CD4-positive, alpha-beta T cell treated with Interleukin-21 for 1 hour (primary cell): ENCODE data around the gene VGLL4.

Experiments used
- DNase-seq: peaks from one replicate; pipeline ENCODE4 v3.0.0-alpha.2; 2020

The VGLL4 gene

DNA sequence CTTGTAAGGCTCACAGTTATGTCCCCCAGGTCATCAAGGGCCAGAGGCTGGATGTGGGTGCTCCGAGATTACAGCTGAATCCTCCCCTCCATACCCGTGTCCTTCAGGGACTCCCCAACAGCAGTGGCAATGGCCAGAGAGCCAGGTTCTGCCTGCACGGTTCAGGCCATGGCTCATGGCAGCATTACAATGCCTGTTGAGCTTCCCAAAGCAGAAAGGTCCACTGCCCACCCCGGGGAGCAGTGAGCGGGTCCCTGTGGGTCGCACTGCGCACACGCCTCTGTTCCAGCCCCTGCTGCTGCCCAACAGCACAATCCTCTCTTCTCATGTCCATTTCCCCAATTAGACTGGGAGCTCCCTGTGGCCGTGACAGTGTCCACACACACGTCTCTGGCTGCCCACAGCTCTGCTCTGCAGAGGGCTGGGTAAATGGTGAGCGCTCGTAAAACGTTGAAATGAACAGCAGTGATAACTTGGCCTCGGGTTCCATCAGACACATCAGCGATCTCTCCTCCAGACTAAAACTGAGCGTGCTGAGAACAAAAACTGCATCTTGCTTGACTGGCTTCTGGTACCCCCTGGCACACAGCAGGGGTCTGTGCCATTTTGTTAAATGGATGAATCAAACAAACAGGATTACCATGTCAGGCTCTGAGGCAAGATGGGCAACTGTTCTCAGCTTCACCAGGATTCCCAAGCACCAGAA lies 80.4 kb downstream of the VGLL4 start:
- DNase-seq: no peak

DNA sequence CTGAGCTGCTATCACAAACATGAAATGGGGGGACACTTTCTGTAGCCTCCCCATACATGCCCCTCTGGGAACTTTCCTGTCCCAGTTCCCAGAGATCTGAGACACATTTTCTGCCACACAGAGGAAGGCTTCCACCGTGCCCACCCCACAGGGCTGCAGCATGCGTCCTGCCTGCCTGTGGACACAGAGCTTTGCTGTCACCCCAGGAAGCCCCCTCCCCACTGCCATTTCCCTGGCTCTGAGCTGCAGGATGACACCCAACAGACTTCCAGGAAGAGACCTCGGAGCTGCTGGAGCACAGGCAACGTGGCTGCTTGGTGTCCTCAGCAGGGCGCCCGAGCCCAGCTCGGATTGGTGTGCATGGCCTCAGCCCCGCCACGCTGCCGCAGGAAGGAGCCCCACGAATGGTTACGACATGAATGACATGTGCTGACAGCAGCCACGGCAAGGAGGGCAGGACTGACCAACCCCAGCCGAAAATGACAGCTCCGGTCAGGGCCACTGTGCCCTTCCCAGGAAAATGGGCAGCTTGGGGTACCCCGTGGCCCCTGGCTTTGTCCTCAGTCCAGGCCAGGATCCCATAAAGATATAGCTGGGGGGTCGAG lies 81.3 kb downstream of the VGLL4 start:
- no peak for DNase-seq

- DNase-seq: no peak
These were observed 83.0 kb downstream of the VGLL4 start for GRCh38 chr3:11560746-11561145.

- no peak for DNase-seq
These were observed 83.7 kb downstream of the VGLL4 start for GRCh38 chr3:11559816-11560633.

DNA sequence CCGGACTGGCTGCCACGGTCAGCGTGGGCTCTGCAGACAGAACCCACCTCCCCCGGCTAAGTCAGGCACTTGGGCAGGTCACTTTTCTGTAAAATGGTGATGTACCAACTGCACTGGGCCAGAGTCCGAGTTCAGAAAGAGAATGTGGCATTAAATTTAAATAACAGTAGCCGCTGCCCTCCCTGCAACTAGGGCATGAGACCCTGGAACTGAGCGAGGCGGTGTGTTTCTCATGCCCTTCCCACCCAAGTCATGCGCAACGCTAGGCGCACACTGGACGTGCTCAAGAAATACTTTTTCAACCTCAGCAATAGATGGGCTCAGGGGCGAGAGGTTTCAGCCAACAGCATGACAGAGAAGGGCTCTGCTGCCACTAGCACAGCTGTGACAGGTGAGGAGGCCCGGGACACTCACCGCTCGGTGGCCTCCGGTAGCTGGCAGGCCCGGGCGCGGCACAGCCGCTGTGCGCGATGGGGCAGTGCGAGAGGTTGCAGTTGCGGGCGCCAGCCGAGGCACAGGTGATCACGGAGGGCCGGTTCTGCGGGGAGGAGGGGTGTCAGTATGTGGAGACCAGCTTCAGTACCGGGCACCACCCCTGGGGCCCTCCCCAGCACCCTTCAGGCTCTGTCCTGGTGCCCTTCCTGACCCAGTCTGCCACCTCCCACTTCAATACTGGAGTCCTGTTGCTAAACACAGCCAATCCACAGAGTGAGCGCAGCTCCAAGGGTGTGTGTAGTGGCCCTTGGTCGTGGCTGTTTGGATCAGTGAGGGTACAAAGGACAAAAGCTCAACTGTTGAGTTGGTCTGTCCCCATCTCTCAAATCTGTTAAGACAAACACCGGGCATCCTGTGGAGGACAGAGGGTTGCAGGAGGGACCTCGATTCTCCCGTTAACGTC lies 84.5 kb downstream of the VGLL4 start:
- no peak for DNase-seq

- no peak for DNase-seq
These were observed 85.3 kb downstream of the VGLL4 start for GRCh38 chr3:11558411-11558903.

GRCh38 chr3:11558002-11558401 lies 85.7 kb downstream of the VGLL4 start:
- no peak for DNase-seq

DNA sequence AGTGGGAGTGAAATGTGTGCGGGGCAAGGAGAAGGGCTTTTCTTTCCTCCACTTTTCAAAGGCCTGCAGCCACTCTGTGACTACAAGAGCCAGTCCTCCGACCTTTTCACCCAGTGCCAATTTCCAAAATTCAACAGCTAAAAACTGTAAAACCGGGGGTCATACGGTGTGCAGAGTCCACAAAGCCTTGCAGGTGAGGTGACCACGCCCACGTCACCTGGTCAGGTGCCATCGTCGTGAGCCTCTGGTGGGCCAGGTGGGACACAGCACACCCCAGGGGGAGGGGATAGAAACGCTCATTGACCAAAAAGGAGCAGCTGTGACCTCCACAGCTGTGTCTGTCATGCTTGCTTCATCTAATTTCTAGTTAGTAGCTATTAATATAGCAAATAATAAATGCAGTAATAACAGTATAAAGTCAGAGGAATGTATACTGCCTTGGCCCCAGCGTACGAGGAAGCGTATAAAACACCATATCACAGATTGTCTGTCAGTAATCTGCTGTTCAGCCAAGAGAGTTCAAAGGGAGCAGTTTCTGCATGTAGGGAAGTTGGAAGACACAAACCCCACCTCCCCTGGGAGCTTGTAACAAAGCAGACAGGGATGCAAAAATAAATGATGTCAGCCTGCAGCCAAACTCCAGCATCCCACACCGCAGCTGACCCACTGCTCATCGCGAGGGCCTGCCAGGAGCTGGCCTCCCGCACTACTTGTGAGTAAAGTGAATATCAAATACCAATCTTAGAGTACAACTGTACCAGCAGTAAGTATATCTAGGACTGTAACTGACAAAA lies 86.7 kb downstream of the VGLL4 start:
- no peak for DNase-seq

DNA sequence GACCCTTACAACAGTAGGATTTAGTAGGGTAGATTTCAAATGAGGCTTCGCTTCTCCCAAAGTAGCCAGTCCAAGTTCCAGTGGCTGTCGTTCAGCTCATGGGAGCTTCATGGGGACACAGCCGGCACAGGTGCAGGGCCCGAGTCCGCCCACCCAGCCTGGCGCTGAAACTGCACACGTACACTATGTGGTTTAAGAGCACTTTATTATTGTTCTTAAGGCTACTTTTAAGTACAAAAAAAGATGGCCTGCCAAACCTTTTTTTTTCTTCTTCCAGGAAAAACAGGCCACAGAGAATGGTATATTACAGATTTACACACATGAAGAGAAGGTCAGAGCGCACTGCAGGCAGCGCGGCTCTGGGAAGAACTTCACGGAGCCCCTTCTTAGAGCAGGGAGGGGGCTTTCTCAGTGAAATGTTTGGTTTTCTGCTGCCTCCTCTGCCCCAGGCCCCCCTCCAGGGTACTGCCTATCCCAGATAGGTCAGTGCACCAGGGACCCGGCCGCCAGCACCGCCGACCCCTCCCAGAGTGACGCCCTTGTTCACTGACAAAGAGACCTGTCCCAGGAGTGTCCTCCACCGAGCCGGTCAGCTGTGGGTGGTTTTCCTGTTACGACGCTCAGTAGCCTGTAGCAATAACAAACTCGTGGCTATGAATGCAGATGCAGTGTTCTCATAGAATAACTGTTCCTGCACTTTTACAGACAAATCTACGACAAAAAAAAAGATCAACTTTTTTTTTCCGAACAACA lies 87.7 kb downstream of the VGLL4 start:
- DNase-seq: no peak

DNA sequence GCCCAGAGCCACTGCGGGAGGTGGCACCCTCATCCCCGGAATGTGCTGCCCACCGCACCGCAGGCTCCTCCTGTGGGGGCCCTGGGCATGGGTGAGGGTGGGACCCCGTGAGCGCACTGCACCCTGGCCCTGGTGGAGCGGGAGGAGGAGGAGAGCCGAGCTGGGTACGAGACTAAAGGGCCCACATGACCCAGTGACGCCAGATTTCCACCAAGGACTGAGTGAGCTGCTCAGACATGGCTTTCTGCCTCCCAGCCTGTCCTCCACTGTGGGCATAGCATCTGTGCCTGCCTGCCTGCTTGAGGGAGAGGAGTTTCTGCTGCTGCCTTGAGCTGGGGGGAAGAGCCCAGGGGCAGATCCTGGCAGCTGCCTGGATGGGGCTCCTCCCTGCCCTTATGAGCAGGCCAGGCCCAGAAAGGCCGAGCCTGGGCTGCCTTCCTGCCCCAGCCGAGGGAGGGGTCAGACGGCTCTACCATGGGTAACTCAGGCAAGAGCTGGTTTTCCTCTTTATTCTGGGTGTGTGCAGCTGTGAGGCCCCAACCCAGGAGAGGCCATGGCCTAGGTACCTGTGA lies 88.4 kb downstream of the VGLL4 start:
- no peak for DNase-seq

GRCh38 chr3:11554666-11555065 lies 89.0 kb downstream of the VGLL4 start:
- no peak for DNase-seq

DNA sequence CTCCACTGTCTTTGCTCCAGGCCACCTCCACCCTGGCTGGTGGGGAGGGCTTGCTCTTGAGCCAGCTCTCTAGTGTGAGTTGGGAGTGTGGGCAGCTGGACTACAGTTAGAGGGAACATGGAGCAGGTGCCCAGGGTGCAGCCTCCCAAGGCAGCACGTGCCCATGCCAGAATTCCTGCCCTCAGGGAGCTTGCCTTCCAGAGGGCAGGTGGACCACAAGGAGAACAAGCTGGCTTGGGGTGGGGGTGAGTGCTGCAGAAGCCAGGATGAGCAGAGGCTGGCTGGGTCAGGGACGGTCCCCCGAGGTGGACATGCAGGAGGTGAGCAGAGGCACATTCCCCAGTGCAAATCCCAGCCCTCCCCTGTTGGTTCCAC lies 89.5 kb downstream of the VGLL4 start:
- DNase-seq: no peak

GRCh38 chr3:11553436-11554235 lies 90.1 kb downstream of the VGLL4 start:
- no peak for DNase-seq

DNA sequence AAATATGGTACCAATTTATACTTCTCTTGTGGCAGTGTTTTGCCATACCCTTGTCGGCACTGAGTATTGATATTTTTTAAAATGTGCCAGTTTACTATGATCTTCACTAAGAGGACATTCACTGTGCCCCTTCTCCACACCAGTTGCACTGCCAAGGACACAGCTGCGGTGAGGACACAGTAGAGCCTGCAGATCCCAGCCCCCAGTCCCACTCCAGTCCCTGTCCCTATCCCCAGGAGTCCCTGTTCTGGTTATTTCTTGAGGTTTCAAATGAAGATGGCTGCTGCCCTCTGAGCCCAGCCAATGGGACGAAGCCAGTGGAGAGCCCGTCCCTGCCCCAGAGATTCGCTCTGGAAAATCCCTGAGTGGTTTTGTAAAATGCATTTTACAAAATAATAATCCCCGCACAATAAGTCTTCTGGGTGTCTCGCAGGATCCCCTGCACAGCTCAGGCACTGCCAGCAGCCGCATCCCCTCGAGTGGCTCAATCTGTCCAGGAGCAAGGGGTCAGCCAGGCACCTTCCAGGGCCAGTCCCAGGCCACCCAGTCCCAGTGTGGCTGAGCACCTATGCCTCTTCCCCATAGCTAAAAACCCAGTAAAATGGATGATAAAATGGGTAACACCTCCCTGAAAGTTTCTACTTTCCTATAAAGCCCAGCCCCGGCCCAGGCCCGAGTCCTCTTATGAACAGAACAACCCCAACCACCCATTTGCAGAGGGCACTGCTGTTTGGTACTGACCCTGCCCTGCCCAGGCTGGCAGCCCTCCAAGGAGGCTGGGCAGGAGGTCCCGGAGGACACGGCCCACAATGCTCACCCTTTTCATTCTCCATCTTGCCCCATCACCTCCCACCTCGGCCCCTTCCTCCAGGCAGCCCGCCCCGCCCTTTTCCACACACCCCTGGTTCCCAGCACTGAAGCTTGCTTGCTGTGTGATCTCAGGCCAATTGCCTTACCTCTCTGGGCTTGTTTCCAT lies 91.1 kb downstream of the VGLL4 start:
- no peak for DNase-seq

- no peak for DNase-seq
These were observed 92.7 kb downstream of the VGLL4 start for GRCh38 chr3:11551036-11551435.

DNA sequence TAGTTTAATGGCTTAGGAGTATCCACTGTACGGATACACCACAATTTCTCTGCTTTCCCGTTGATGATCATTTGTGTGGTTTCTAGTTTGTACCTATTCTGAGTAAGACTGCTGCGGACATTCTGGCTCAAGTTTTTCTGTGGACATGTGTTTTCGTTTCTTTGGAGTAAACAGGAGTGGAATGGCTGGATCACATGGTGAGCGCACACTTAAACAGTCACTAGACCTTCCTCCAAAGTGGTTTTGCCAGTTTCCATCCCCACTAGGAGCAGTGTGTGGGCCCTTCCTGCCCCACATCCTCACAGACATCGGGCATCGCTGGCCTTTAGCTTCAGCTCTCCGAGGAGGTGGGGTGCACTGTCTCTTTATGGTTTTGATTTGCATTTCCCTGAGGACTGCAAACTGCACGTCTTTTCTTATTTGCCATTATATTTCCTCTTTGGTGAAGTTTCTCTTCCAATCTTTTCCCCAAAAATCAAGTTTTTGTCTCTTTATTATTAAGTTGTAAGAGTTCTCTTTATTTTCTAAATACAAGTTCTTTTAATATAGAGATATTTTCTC lies 94.1 kb downstream of the VGLL4 start:
- DNase-seq: no peak

GRCh38 chr3:11548721-11549131 lies 95.0 kb downstream of the VGLL4 start:
- no peak for DNase-seq

DNA sequence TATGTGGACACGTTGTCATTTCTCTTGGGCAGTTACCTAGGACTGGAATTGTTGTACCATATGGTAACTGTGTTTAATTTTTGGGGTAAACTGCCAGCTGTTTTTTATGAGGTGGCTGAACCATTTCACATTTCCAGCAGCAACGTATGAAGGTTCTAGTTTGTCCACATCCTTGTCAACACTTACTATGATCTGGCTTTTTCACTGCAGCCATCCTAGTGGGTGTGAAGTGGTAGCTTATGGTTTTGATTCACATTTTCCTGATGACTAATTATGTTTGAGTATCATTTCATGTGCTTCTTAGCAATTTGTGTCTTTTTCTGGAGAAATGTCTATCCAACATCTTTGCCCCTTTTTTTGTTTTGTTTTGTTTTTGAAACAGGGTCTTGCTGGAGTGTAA lies 96.2 kb downstream of the VGLL4 start:
- no peak for DNase-seq
